ENCODE measurements around the gene F12.

DNA sequence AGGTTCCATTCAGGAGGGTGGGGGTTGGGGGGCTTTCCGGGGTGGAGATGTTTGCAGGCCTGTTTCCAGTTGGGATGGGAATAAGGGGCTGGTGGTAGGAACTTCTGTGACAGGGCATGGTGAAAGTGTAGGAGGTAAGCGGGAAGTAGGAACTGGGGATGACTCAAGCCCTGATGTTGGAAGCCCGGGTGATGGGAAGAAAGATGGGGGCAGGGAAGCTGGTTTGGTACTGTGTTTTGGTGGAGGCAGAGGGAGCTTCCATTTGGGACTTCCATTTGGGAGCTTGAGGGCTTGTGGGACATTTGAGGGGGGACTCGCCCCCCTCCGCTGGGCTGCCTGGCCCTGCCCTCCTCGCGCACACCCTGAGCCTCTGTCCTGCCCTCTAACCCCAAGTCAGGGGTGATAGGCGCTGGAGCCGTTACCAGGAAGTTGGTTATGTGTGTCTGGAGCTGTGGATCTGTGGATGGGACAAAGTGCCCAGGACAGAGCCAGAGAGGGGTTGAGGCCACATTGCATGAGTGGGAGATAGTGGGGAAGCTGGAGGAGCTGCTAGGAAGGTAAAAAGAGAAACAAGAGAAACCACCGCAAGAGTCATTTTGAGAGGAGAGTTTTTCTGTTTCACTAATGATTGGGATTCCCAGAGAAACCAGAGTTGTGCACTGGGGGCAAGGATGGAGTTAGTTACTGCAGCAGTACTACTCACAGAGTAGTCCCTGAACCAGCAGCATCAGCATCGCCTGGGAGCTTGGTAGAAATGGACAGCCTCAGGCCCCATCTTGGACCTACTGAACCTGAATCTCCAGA is 45.0 kb downstream of the F12 start:
- TF ChIP-seq, protein P1, sequence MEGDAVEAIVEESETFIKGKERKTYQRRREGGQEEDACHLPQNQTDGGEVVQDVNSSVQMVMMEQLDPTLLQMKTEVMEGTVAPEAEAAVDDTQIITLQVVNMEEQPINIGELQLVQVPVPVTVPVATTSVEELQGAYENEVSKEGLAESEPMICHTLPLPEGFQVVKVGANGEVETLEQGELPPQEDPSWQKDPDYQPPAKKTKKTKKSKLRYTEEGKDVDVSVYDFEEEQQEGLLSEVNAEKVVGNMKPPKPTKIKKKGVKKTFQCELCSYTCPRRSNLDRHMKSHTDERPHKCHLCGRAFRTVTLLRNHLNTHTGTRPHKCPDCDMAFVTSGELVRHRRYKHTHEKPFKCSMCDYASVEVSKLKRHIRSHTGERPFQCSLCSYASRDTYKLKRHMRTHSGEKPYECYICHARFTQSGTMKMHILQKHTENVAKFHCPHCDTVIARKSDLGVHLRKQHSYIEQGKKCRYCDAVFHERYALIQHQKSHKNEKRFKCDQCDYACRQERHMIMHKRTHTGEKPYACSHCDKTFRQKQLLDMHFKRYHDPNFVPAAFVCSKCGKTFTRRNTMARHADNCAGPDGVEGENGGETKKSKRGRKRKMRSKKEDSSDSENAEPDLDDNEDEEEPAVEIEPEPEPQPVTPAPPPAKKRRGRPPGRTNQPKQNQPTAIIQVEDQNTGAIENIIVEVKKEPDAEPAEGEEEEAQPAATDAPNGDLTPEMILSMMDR (IDR thresholded peaks at IDR 0.05 in 4 of 5, conservative IDR thresholded peaks at IDR 0.05 in 1 of 5), result no peak
- no peak for TF ChIP-seq POLR2A (IDR thresholded peaks at IDR 0.05)

Measured in gastrocnemius medialis (tissue), 4 donors.